B cell (primary cell): ENCODE data around the gene BEST2. TPM values are rescaled to one million over a fixed set of nuclear protein-coding genes. Genes with fewer than 3 reads are reported as not detected.

Experiments
- ATAC-seq: fragments of 200-7000 bp; cut with Tn5 transposase; one replicate; pipeline ENCODE4 v1.10.0; 2021; ENCODE audit warnings: low read depth, mild to moderate bottlenecking, moderate number of reproducible peaks, moderate library complexity
- CTCF ChIA-PET: fragments of 350-600 bp; sonication (Branson Sonifier 250); formaldehyde crosslinking; loops from one replicate; lab custom pipeline; 2021; ENCODE audit warnings: antibody characterized with exemption, inconsistent platforms; lab: Charles Lee
- POLR2A ChIA-PET: fragments of 350-600 bp; sonication (Branson Sonifier 250); formaldehyde crosslinking; loops from one replicate; lab custom pipeline; 2021; ENCODE audit warnings: antibody characterized with exemption; lab: Charles Lee
- DNase-seq: peaks from one replicate; pipeline ENCODE4 v3.0.0; 2013
- H2AFZ ChIP-seq: 2 replicates; pipeline ENCODE4 v1.6.1; 2012; ENCODE audit warnings: mild to moderate bottlenecking, low read depth, low read length; ENCODE audit not compliant: insufficient read depth, poor library complexity, severe bottlenecking
- H3K27ac ChIP-seq, 2 donors: 1 replicate in 1 of 2; 2 replicates in 1 of 2; pipeline ENCODE4 v1.5.1; 2012 to 2013; ENCODE audit warnings: low read length in 2 of 2, mild to moderate bottlenecking in 2 of 2, moderate library complexity in 1 of 2
- H3K27me3 ChIP-seq, 4 experiments: fragments of 200-600 bp in 1 of 4; sonication (generic) in 1 of 4; replicated peaks in 1 of 4; 1 replicate in 2 of 4; 2 replicates in 2 of 4; pipeline versions ENCODE4 v1.6.1 to v1.7.0; 2013 to 2016; ENCODE audit warnings: low read length in 3 of 4, mild to moderate bottlenecking in 2 of 4, mixed read lengths in 1 of 4, moderate library complexity in 1 of 4; ENCODE audit not compliant: insufficient read depth in 4 of 4, control insufficient read depth in 3 of 4; ENCODE audit errors: control extremely low read depth in 1 of 4
- H3K36me3 ChIP-seq, 2 experiments: replicated peaks in 1 of 2; 1 replicate in 1 of 2; 2 replicates in 1 of 2; pipeline versions ENCODE4 v1.6.1 to v1.7.1; 2013; ENCODE audit warnings: low read length in 1 of 2; ENCODE audit not compliant: insufficient read depth in 2 of 2, control insufficient read depth in 1 of 2; ENCODE audit errors: control extremely low read depth in 1 of 2, extremely low read depth in 1 of 2
- H3K4me1 ChIP-seq, 2 donors: fragments of 200-600 bp in 1 of 2; sonication (generic) in 1 of 2; 1 replicate in 1 of 2; 2 replicates in 1 of 2; pipeline versions ENCODE4 v1.5.1 to v1.6.1; 2013 to 2017; ENCODE audit warnings: low read length in 2 of 2; ENCODE audit not compliant: control insufficient read depth in 2 of 2, insufficient read depth in 2 of 2
- H3K4me2 ChIP-seq: replicated peaks from 2 replicates; pipeline ENCODE3; 2012; ENCODE audit warnings: mild to moderate bottlenecking, low read depth, low read length; ENCODE audit not compliant: poor library complexity, severe bottlenecking
- H3K4me3 ChIP-seq, 5 experiments: fragments of 200-600 bp in 1 of 5; sonication (generic) in 1 of 5; 1 replicate in 3 of 5; 2 replicates in 2 of 5; pipeline versions ENCODE4 v1.5.1 to v1.7.0; 2011 to 2016; ENCODE audit warnings: low read length in 4 of 5, mild to moderate bottlenecking in 4 of 5, low read depth in 2 of 5, control low read depth in 1 of 5, moderate library complexity in 1 of 5; ENCODE audit not compliant: insufficient read depth in 1 of 5; ENCODE audit errors: control extremely low read depth in 1 of 5, extremely low read depth in 1 of 5
- H3K79me2 ChIP-seq: fragments of 200-600 bp; sonication (generic); one replicate; pipeline ENCODE4 v1.6.0; 2016; ENCODE audit warnings: low read length; ENCODE audit not compliant: control insufficient read depth, insufficient read depth
- H3K9ac ChIP-seq: fragments of 200-600 bp; sonication (generic); 2 replicates; pipeline ENCODE4 v1.6.1; 2017; ENCODE audit warnings: mild to moderate bottlenecking, low read length, moderate library complexity
- H3K9me3 ChIP-seq, 3 donors: one replicate each; pipeline versions ENCODE4 v1.6.1 to v1.7.1; 2013; ENCODE audit warnings: low read length in 2 of 3; ENCODE audit not compliant: control insufficient read depth in 2 of 3, insufficient read depth in 1 of 3; ENCODE audit errors: control extremely low read depth in 1 of 3
- H4K20me1 ChIP-seq: 2 replicates; pipeline ENCODE4 v1.6.0; 2012; ENCODE audit warnings: mild to moderate bottlenecking, low read length; ENCODE audit not compliant: insufficient read depth, control insufficient read depth, poor library complexity, severe bottlenecking
- H3K27ac Mint-ChIP-seq: one replicate; pipeline ENCODE4 v1.8.0; 2021; ENCODE audit warnings: mixed read lengths
- H3K27me3 Mint-ChIP-seq: one replicate; pipeline ENCODE4 v1.8.0; 2021; ENCODE audit warnings: mixed read lengths
- H3K4me1 Mint-ChIP-seq: one replicate; pipeline ENCODE4 v1.8.0; 2021; ENCODE audit warnings: mixed read lengths
- H3K4me3 Mint-ChIP-seq: one replicate; pipeline ENCODE4 v1.8.0; 2021; ENCODE audit warnings: mixed read lengths
- H3K9me3 Mint-ChIP-seq: one replicate; pipeline ENCODE4 v1.8.0; 2022; ENCODE audit warnings: mixed read lengths; ENCODE audit not compliant: insufficient read depth
- CTCF ChIP-seq: fragments of 200-600 bp; IDR thresholded peaks from one replicate; pipeline ENCODE4 v1.8.0; 2022; ENCODE audit warnings: antibody characterized with exemption, mild to moderate bottlenecking
- EZH2 ChIP-seq: IDR thresholded peaks from 2 replicates; pipeline ENCODE4 v1.6.1; 2012; ENCODE audit warnings: borderline replicate concordance, low read depth, mild to moderate bottlenecking, moderate library complexity, low read length; ENCODE audit not compliant: insufficient read depth, poor library complexity, severe bottlenecking
- WGBS: methylation state at CpG from one replicate; pipeline ENCODE4 v1.1.5; 2013; ENCODE audit warnings: missing lambda C conversion rate; ENCODE audit not compliant: insufficient coverage; 5-methylcytosine and 5-hydroxymethylcytosine counted together
- intact Hi-C: fragments of 100-400 bp; cut with micrococcal nuclease; formaldehyde crosslinking; loops from one replicate; pipeline ENCODE4 v1.10.0; 2022
- polyA plus RNA-seq: library from polyadenylated mRNA; depleted of rRNA; stranded (reverse); fragments of >200 nt; gene quantifications from 2 replicates; pipeline ENCODE4 v1.2.3, GENCODE V29; 2012
- total RNA-seq, 2 donors: library from RNA; stranded (reverse); fragments of 120-200 nt in 1 of 2; gene quantifications; 1 replicate in 1 of 2; 2 replicates in 1 of 2; pipeline versions ENCODE4 v1.2.3 to v1.2.4, GENCODE V29; 2013 to 2022

BEST2 gene
- total and polyA plus RNA-seq, 2 donors (not counting 1 experiment from before 2014, with no cell fraction given): 0.07 TPM; not detected in 1

GRCh38 chr19:12785431-12786031, 33.9 kb downstream of the BEST2 start:
- Mint-ChIP-seq H3K4me3 (no peak overlapping the region), H3K27ac (no peak overlapping the region), H3K4me1 (peaks cover 44% of the 10 kb centered on the region), H3K9me3 (no peaks in the 10 kb centered on the region), H3K27me3 (no peaks in the 10 kb centered on the region)
- 53% methylated on average over 4 of the region's 4 CpGs for WGBS
- Histone ChIP-seq H3K9me3 (no peaks in the 10 kb centered on the region), H2AFZ (no peak overlapping the region), H3K4me1 (peaks cover 75 to 84% of the 10 kb centered on the region in 2 donors), H4K20me1 (no peaks in the 10 kb centered on the region), H3K27ac (peak overlapping the region; percentile 92 to 97), H3K9ac (peak overlapping the region; percentile 13), H3K4me3 (no peak overlapping the region), H3K27me3 (no peaks in the 10 kb centered on the region), H3K36me3 (no peaks in the 10 kb centered on the region), H3K79me2 (no peaks in the 10 kb centered on the region), H3K4me2 (peak overlapping the region; percentile 96)
- ChIA-PET POLR2A (interaction anchor here (1.8 to 4.9 kb wide), 3 partner anchors 8 to 11 kb away, joined by 5 to 118 read pairs (median 36); partner anchors contain the start of gene JUNB), CTCF (interaction anchor here (3.9 to 5.0 kb wide), 2 partner anchors 8 to 11 kb away, joined by 28 to 65 read pairs; no protein-coding TSS in a partner anchor)
- intact Hi-C loops: loop anchor here (5.0 kb wide), 1 partner anchor 1203 kb away; no protein-coding TSS in a partner anchor
- ATAC-seq: no peak
- no peak for TF ChIP-seq CTCF
- no peak for TF ChIP-seq EZH2
- peak; percentile 71 for DNase-seq
